ENCODE data around the gene SLC16A2. TPM values are rescaled to one million over a fixed set of nuclear protein-coding genes. Genes with fewer than 3 reads are reported as not detected.
"Not testable (repeated sequence)": the region's sequence is repeated elsewhere in the genome, so short reads cannot be mapped to it uniquely, and the experiment has no call there.

Gene SLC16A2
- total RNA-seq, 6 experiments from 2014 or later, result 40.4 to 68.5 (median 48.1) TPM

GRCh38 chrX:74511704-74512103 lies 90.4 kb downstream of the SLC16A2 start:
- DNase-seq, result no peak
- H3K4me1 Mint-ChIP-seq (ENCODE audit: low read depth), result peaks cover 10% of the 10 kb centered on the region
- H3K9me3 Mint-ChIP-seq, result no peaks in the 10 kb centered on the region
- H3K27ac Mint-ChIP-seq, result no peak overlapping the region
- TF ChIP-seq CTCF (IDR thresholded peaks at IDR 0.05), result no peak
- no peak overlapping the region for H3K4me3 Mint-ChIP-seq
- H3K36me3 Mint-ChIP-seq (ENCODE audit: low read depth), result no peaks in the 10 kb centered on the region
- peaks cover 1% of the 10 kb centered on the region for H3K27me3 Mint-ChIP-seq (ENCODE audit: insufficient read depth)

DNA sequence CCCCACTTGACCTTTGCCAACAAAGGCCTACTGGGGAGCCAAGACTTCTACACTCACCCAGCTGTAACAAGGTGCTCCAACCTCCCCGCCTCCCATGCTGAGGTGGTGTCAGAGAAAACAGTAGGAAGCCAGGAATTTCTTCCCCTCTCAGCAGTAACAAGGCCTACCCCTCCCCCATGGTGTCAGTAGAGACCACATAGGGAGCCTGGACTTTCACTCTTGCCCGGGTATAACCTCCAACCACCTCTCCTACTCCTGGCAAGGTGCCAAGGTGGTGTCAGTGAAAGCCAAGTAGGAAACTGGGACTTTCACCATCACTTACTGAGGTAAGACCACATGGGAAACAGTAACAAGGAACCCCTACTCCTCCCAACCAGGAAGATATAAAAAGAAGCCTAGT lies 93.1 kb downstream of the SLC16A2 start:
- Mint-ChIP-seq H3K27me3 (ENCODE audit: insufficient read depth) (peaks cover 1% of the 10 kb centered on the region; the same call in 1 of the 2 replicates), H3K36me3 (ENCODE audit: low read depth) (no peaks in the 10 kb centered on the region), H3K27ac (no peak overlapping the region), H3K4me3 (no peak overlapping the region), H3K9me3 (no peaks in the 10 kb centered on the region), H3K4me1 (ENCODE audit: low read depth) (peaks cover 10% of the 10 kb centered on the region)
- DNase-seq, result no peak
- no peak for TF ChIP-seq CTCF (IDR thresholded peaks at IDR 0.05)

- Mint-ChIP-seq H3K27me3 (ENCODE audit: insufficient read depth) (peaks cover 1% of the 10 kb centered on the region; the same call in 1 of the 2 replicates), H3K4me3 (no peak overlapping the region), H3K36me3 (ENCODE audit: low read depth) (no peaks in the 10 kb centered on the region), H3K9me3 (no peaks in the 10 kb centered on the region), H3K4me1 (ENCODE audit: low read depth) (peaks cover 8% of the 10 kb centered on the region), H3K27ac (no peak overlapping the region)
- no peak for DNase-seq
- TF ChIP-seq CTCF (IDR thresholded peaks at IDR 0.05), result no peak
Observed at GRCh38 chrX:74515356-74515755, 94.1 kb downstream of the SLC16A2 start.

DNA sequence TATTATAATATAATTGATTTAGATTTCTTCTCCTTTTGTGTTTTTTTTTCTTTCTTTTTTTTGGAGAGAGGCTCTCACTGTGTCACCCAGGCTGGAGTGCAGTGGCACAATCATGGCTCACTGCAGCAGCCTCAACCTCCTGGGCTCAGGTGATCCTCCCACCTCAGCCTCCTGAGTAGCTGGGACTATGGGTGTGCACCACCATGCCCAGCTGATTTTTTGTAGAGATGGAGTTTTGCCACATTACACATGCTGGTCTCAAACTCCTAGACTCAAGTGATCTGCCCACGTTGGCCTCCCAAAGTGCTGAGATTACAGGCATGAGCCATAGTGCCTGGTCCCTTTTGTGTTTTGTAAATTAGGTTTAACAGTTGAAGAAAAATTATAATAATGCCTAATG lies 94.7 kb downstream of the SLC16A2 start:
- H3K36me3 Mint-ChIP-seq (ENCODE audit: low read depth); H3K27ac Mint-ChIP-seq; H3K27me3 Mint-ChIP-seq (ENCODE audit: insufficient read depth); DNase-seq; H3K9me3 Mint-ChIP-seq; H3K4me3 Mint-ChIP-seq; H3K4me1 Mint-ChIP-seq (ENCODE audit: low read depth): not testable (repeated sequence)

DNA sequence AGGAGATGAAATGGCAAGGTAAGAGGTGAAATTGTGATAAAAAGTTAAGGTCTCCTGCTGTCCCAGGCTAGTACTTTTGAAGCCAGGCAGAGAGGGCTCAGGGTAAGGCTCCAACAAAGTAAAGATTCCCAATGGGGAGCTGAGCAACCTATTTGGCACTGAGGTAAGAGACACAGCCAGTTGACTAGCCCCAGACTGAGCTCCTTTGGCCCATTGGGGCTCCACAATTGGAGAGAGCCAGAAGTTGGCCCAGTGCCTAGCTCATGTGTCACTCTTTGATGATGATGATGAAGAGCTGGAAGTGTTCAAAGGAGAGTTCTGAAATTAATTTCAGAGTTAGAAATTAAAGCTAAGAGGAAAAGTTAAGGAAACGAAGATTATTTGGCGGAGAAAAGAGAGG lies 98.6 kb downstream of the SLC16A2 start:
- H3K27ac Mint-ChIP-seq, result no peak overlapping the region
- peaks cover 19% of the 10 kb centered on the region for H3K4me1 Mint-ChIP-seq (ENCODE audit: low read depth)
- H3K9me3 Mint-ChIP-seq, result no peaks in the 10 kb centered on the region
- TF ChIP-seq CTCF (IDR thresholded peaks at IDR 0.05), result no peak
- H3K27me3 Mint-ChIP-seq (ENCODE audit: insufficient read depth), result peaks cover 1% of the 10 kb centered on the region; the same call in 1 of the 2 replicates
- DNase-seq, result no peak
- no peak overlapping the region for H3K4me3 Mint-ChIP-seq
- H3K36me3 Mint-ChIP-seq (ENCODE audit: low read depth), result no peaks in the 10 kb centered on the region

GRCh38 chrX:74520291-74520690 lies 99.0 kb downstream of the SLC16A2 start:
- no peak overlapping the region for H3K4me3 Mint-ChIP-seq
- no peaks in the 10 kb centered on the region for H3K27me3 Mint-ChIP-seq (ENCODE audit: insufficient read depth)
- TF ChIP-seq CTCF (IDR thresholded peaks at IDR 0.05), result no peak
- no peak overlapping the region for H3K27ac Mint-ChIP-seq
- no peak for DNase-seq
- peaks cover 19% of the 10 kb centered on the region for H3K4me1 Mint-ChIP-seq (ENCODE audit: low read depth)
- no peaks in the 10 kb centered on the region for H3K36me3 Mint-ChIP-seq (ENCODE audit: low read depth)
- no peaks in the 10 kb centered on the region for H3K9me3 Mint-ChIP-seq
